Endothelial cell of umbilical vein (primary cell): ENCODE measurements around the gene CCDC18. TPM values are rescaled to one million over a fixed set of nuclear protein-coding genes. Genes with fewer than 3 reads are reported as not detected.

Source experiments
- BruUV-seq: library from RNA; stranded (reverse); fragments of 400-500 nt; replicated peaks from 2 replicates; lab custom pipeline; 2021; lab: Mats Ljungman, UMichigan
- CTCF ChIA-PET: fragments of 300-600, 350-600 bp; sonication (Branson Sonifier 250); formaldehyde crosslinking; loops from one replicate; lab custom pipeline; 2021; ENCODE audit warnings: antibody characterized with exemption, inconsistent platforms; lab: Charles Lee
- POLR2A ChIA-PET: fragments of 300-600, 350-600 bp; sonication (Branson Sonifier 250); formaldehyde crosslinking; loops from one replicate; lab custom pipeline; 2021; ENCODE audit warnings: antibody characterized with exemption, inconsistent platforms; lab: Charles Lee
- DNase-seq: peaks from one replicate; pipeline ENCODE4 v3.0.0-alpha.2; 2011; ENCODE audit warnings: low read depth, low spot score
- FAIRE-seq: peaks from 2 replicates; lab custom pipeline; 2011; peaks lifted over from hg19 to GRCh38; lab: Jason Lieb, UNC
- H2AFZ ChIP-seq: 2 replicates; pipeline ENCODE4 v1.6.0; 2012; ENCODE audit warnings: low read depth, low read length, control low read depth, inconsistent platforms
- H3K27ac ChIP-seq: 2 replicates; pipeline ENCODE4 v1.5.1; 2011; ENCODE audit warnings: low read depth, mild to moderate bottlenecking, control low read depth, low read length, moderate library complexity; ENCODE audit not compliant: insufficient read depth
- H3K27me3 ChIP-seq, 2 experiments: 2 replicates each; pipeline versions ENCODE4 v1.6.0 to v1.6.1; 2011; ENCODE audit warnings: low read length in 2 of 2, mixed read lengths in 1 of 2; ENCODE audit not compliant: control insufficient read depth in 2 of 2, insufficient read depth in 2 of 2
- H3K36me3 ChIP-seq, 2 experiments: 2 replicates in 1 of 2; 3 replicates in 1 of 2; pipeline ENCODE4 v1.5.1; 2011; ENCODE audit warnings: low read length in 2 of 2, mild to moderate bottlenecking in 1 of 2, moderate library complexity in 1 of 2; ENCODE audit not compliant: control insufficient read depth in 2 of 2, insufficient read depth in 2 of 2; ENCODE audit errors: extremely low read depth in 1 of 2
- H3K4me1 ChIP-seq: 3 replicates; pipeline ENCODE4 v1.5.1; 2011; ENCODE audit warnings: mild to moderate bottlenecking, low read length; ENCODE audit not compliant: control insufficient read depth, insufficient read depth; ENCODE audit errors: extremely low read depth
- H3K4me2 ChIP-seq: 2 replicates; pipeline ENCODE4 v1.6.1; 2011; ENCODE audit warnings: low read length, control low read depth, mixed read lengths; ENCODE audit not compliant: insufficient read depth
- H3K4me3 ChIP-seq, 3 experiments: fragments of 200-600 bp in 1 of 3; sonication (generic), shearing (Covaris generic) in 1 of 3; replicated peaks in 1 of 3; 2 replicates each; pipeline ENCODE4 v1.5.1; 2011 to 2016; ENCODE audit warnings: control low read depth in 3 of 3, low read length in 3 of 3, mild to moderate bottlenecking in 2 of 3, inconsistent platforms in 1 of 3, low read depth in 1 of 3, moderate library complexity in 1 of 3; ENCODE audit not compliant: insufficient read depth in 1 of 3
- H3K79me2 ChIP-seq: 2 replicates; pipeline ENCODE4 v1.6.0; 2012; ENCODE audit warnings: low read length, inconsistent platforms; ENCODE audit not compliant: control insufficient read depth, insufficient read depth
- H3K9ac ChIP-seq: replicated peaks from 2 replicates; pipeline ENCODE3; 2011; ENCODE audit warnings: low read length, control low read depth; ENCODE audit not compliant: insufficient read depth; ENCODE audit errors: extremely low read depth
- H3K9me1 ChIP-seq: replicated peaks from 3 replicates; pipeline ENCODE4 v1.6.0; 2011; ENCODE audit warnings: mild to moderate bottlenecking, low read length; ENCODE audit not compliant: control insufficient read depth, insufficient read depth; ENCODE audit errors: extremely low read depth
- H3K9me3 ChIP-seq: replicated peaks from 2 replicates; pipeline ENCODE4 v1.5.1; 2012; ENCODE audit warnings: low read length, inconsistent platforms; ENCODE audit not compliant: control insufficient read depth, insufficient read depth
- H4K20me1 ChIP-seq: replicated peaks from 2 replicates; pipeline ENCODE3; 2011; ENCODE audit warnings: mild to moderate bottlenecking, low read length; ENCODE audit not compliant: control insufficient read depth, insufficient read depth; ENCODE audit errors: extremely low read depth
- EZH2 ChIP-seq: IDR thresholded peaks from 2 replicates; pipeline ENCODE4 v1.6.1; 2012; ENCODE audit warnings: borderline replicate concordance, low read depth, mild to moderate bottlenecking, moderate library complexity, low read length, inconsistent platforms; ENCODE audit not compliant: severe bottlenecking
- FOS ChIP-seq: IDR thresholded peaks from 2 replicates; pipeline ENCODE4 v1.6.1; 2011; ENCODE audit warnings: mild to moderate bottlenecking, low read length, moderate library complexity, borderline replicate concordance; ENCODE audit not compliant: insufficient read depth
- GATA2 ChIP-seq: IDR thresholded peaks from 2 replicates; pipeline ENCODE4 v1.7.0; 2011; ENCODE audit warnings: low read depth, mild to moderate bottlenecking, moderate library complexity, mixed read lengths, low read length; ENCODE audit not compliant: insufficient read length, insufficient read depth
- JUN ChIP-seq: IDR thresholded peaks from 2 replicates; pipeline ENCODE4 v1.6.1; 2011; ENCODE audit warnings: borderline replicate concordance, low read depth; ENCODE audit not compliant: insufficient read length, insufficient read depth
- MYC ChIP-seq: IDR thresholded peaks from one replicate; pipeline ENCODE4 v1.6.1; 2011; ENCODE audit warnings: mild to moderate bottlenecking, low read depth, low read length
- POLR2A ChIP-seq: IDR thresholded peaks from 2 replicates; pipeline ENCODE4 v1.6.1; 2012; ENCODE audit warnings: low read depth, mild to moderate bottlenecking, control low read depth, low read length
- POLR2AphosphoS5 ChIP-seq: IDR thresholded peaks from 2 replicates; pipeline ENCODE4 v1.6.1; 2012; ENCODE audit warnings: low read depth, mild to moderate bottlenecking, control low read depth, low read length, moderate library complexity; ENCODE audit not compliant: insufficient read depth
- dilution Hi-C: fragments of 300-500 bp; cut with MboI; formaldehyde crosslinking; loops from one replicate; pipeline ENCODE4 v1.15.0; 2019; ENCODE audit warnings: low sequenced_read_pairs; ENCODE audit not compliant: extremely low pct_ligation_motif_present
- intact Hi-C: fragments of 100-400 bp; cut with micrococcal nuclease; formaldehyde crosslinking; loops from one replicate; pipeline ENCODE4 v1.10.0; 2022
- polyA plus RNA-seq, 4 experiments: library from polyadenylated mRNA; depleted of rRNA in 3 of 4; stranded (reverse) in 3 of 4; unstranded in 1 of 4; fragments of >200 nt; gene quantifications; 2 replicates each; pipeline versions ENCODE4 v1.2.1 to v1.2.3, GENCODE V29; 2011 to 2012; ENCODE audit warnings: missing spikeins in 1 of 4
- total RNA-seq: library from RNA; stranded (reverse); gene quantifications from 2 replicates; pipeline ENCODE4 v1.2.3, GENCODE V29; 2021
- TF ChIP-seq, protein P1 (sequence below), 2 donors: IDR thresholded peaks; 1 replicate in 1 of 2; 2 replicates in 1 of 2; pipeline ENCODE4 v1.5.1; 2011; ENCODE audit warnings: low read length in 2 of 2, mild to moderate bottlenecking in 2 of 2, moderate library complexity in 2 of 2, control low read depth in 1 of 2, inconsistent platforms in 1 of 2, low read depth in 1 of 2; ENCODE audit not compliant: insufficient read depth in 1 of 2; ENCODE audit errors: extremely low read depth in 1 of 2
- TF ChIP-seq, protein P2 (sequence below): IDR thresholded peaks from 2 replicates; pipeline ENCODE4 v1.6.1; 2011; ENCODE audit not compliant: insufficient read depth, insufficient read length

CCDC18 gene
- total and polyA plus RNA-seq, 2 donors (not counting 3 experiments of a cell fraction or from before 2014, with no cell fraction given): 2.2 to 11.2 TPM

DNA sequence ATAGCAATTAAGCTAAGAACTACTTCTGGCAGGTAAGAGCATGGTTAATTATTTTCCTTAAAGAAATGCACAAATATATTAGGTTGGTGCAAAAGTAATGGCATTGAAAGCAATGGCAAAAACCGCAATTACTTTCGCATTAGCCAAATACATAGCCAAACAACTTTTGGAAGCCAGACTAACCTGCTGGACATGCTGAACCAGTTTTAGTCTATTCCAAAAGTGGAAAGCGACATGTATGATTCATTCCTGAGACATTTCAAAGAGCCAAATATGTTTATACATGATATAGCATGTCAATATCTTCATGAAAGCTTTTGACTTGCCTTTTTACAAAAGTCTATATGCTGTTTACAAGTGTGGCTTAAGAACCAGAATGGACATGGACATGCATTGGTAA lies 141.8 kb downstream of the CCDC18 start:
- no peaks in the 10 kb centered on the region for H3K4me1 ChIP-seq
- H3K27ac ChIP-seq: no peak overlapping the region
- TF ChIP-seq, protein P1, sequence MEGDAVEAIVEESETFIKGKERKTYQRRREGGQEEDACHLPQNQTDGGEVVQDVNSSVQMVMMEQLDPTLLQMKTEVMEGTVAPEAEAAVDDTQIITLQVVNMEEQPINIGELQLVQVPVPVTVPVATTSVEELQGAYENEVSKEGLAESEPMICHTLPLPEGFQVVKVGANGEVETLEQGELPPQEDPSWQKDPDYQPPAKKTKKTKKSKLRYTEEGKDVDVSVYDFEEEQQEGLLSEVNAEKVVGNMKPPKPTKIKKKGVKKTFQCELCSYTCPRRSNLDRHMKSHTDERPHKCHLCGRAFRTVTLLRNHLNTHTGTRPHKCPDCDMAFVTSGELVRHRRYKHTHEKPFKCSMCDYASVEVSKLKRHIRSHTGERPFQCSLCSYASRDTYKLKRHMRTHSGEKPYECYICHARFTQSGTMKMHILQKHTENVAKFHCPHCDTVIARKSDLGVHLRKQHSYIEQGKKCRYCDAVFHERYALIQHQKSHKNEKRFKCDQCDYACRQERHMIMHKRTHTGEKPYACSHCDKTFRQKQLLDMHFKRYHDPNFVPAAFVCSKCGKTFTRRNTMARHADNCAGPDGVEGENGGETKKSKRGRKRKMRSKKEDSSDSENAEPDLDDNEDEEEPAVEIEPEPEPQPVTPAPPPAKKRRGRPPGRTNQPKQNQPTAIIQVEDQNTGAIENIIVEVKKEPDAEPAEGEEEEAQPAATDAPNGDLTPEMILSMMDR (IDR thresholded peaks at IDR 0.05; ENCODE audit: extremely low read depth in 1 of 2, insufficient read depth in 1 of 2, low read depth in 1 of 2, low read length in 2 of 2): no peak
- TF ChIP-seq JUN (no peak), FOS (no peak), POLR2A (no peak), POLR2AphosphoS5 (no peak), MYC (no peak), GATA2 (no peak), EZH2 (no peak)
- TF ChIP-seq, protein P2, sequence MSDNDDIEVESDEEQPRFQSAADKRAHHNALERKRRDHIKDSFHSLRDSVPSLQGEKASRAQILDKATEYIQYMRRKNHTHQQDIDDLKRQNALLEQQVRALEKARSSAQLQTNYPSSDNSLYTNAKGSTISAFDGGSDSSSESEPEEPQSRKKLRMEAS: no peak
- no peak overlapping the region for H2AFZ ChIP-seq
- ChIA-PET POLR2A (no interaction called here), CTCF (no interaction called here)
- H3K79me2 ChIP-seq: no peaks in the 10 kb centered on the region
- H3K4me3 ChIP-seq: no peak overlapping the region
- no peaks in the 10 kb centered on the region for H3K36me3 ChIP-seq
- H4K20me1 ChIP-seq: no peaks in the 10 kb centered on the region
- no peak for FAIRE-seq
- no peak for DNase-seq
- H3K4me2 ChIP-seq: no peak overlapping the region
- H3K27me3 ChIP-seq: no peaks in the 10 kb centered on the region
- H3K9ac ChIP-seq: no peak overlapping the region
- no peaks in the 10 kb centered on the region for H3K9me3 ChIP-seq
- BruUV-seq: no TSS peak
- H3K9me1 ChIP-seq: no peaks in the 10 kb centered on the region
- intact Hi-C loops: no loop called here
- dilution Hi-C loops: no loop called here
